ENCODE results near the gene GARNL3. TPM values are rescaled to one million over a fixed set of nuclear protein-coding genes. Genes with fewer than 3 reads are reported as not detected.

Gene GARNL3
- total and polyA plus RNA-seq, 2 experiments from 2014 or later, result 24.8 to 34.2 TPM

DNA sequence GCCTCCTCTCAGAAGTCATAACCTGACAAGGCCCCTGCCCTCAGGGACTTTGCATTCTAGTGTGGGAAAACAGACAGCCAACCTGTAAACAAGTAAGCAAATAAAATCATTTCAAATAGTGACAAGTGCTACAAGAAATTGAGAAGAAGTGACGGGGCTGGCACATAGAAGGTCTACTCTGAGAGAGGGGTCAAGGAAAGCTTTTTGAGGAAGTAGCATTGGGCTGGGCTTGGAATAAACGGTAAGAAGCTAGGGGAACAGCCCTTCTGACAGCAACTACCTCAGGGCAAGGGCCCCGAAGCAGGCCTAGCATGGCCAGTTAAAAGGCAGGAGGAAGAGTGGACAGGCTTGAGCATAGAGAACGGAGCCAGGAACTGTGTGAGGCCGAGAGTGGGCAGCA is 127.6 kb downstream of the GARNL3 start:
- TF ChIP-seq, protein P1, sequence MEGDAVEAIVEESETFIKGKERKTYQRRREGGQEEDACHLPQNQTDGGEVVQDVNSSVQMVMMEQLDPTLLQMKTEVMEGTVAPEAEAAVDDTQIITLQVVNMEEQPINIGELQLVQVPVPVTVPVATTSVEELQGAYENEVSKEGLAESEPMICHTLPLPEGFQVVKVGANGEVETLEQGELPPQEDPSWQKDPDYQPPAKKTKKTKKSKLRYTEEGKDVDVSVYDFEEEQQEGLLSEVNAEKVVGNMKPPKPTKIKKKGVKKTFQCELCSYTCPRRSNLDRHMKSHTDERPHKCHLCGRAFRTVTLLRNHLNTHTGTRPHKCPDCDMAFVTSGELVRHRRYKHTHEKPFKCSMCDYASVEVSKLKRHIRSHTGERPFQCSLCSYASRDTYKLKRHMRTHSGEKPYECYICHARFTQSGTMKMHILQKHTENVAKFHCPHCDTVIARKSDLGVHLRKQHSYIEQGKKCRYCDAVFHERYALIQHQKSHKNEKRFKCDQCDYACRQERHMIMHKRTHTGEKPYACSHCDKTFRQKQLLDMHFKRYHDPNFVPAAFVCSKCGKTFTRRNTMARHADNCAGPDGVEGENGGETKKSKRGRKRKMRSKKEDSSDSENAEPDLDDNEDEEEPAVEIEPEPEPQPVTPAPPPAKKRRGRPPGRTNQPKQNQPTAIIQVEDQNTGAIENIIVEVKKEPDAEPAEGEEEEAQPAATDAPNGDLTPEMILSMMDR (IDR thresholded peaks at IDR 0.05; ENCODE audit: low read depth, low read length), result no peak
- H3K27ac ChIP-seq, result no peak overlapping the region
- H3K9me3 ChIP-seq (ENCODE audit: low read depth), result no peaks in the 10 kb centered on the region
- DNase-seq (ENCODE audit: low read depth in 1 of 2, low spot score in 1 of 2), result no peak
- H3K36me3 ChIP-seq, result no peaks in the 10 kb centered on the region
- no peak overlapping the region for H3K4me3 ChIP-seq
- no peaks in the 10 kb centered on the region for H3K27me3 ChIP-seq
- no peaks in the 10 kb centered on the region for H3K4me1 ChIP-seq (ENCODE audit: low read depth)

DNA sequence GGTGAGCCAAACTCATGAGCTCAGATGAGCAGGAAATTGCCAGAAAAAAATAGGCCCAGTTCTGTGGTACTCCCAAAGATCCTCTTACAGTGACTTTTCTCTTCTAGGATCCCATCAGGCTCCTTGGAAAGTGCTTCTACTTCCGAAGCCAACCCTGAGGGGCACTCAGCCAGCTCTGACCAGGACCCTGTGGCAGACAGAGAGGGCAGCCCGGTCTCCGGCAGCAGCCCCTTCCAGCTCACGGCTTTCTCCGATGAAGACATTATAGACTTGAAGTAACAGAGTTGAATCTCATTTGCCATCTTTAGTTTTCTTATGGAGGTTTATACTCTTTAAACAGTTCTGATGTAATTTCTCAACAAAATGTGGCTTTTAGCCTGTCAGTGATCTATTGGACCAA is 128.4 kb downstream of the GARNL3 start:
- Histone ChIP-seq H3K36me3 (no peaks in the 10 kb centered on the region), H3K27ac (no peak overlapping the region), H3K27me3 (no peaks in the 10 kb centered on the region), H3K4me3 (no peak overlapping the region), H3K9me3 (ENCODE audit: low read depth) (no peaks in the 10 kb centered on the region), H3K4me1 (ENCODE audit: low read depth) (no peaks in the 10 kb centered on the region)
- TF ChIP-seq, protein P1 (IDR thresholded peaks at IDR 0.05; ENCODE audit: low read depth, low read length), result no peak
- DNase-seq (ENCODE audit: low read depth in 1 of 2, low spot score in 1 of 2), result no peak

DNA sequence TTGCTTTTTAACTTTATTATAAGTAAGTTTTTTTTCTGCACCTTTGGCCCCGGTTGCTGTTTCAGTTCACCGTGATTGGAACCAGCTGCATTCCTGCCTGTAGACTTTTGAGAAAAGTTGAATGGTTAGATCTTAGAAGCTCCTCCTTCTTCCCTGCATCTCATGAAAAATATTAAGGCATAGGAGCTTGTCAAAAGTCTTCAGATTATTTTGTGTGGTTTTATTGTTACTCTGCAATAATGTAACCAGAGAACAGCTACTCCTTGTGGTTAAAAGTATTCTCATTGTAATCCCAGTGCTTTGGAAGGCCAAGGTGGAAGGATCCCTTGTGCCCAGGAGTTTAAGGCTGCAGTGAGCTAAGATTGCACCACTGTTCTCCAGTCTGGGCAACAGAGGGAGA is 129.1 kb downstream of the GARNL3 start:
- H3K27ac ChIP-seq, result no peak overlapping the region
- H3K36me3 ChIP-seq, result no peaks in the 10 kb centered on the region
- H3K4me3 ChIP-seq, result no peak overlapping the region
- DNase-seq (ENCODE audit: low read depth in 1 of 2, low spot score in 1 of 2), result peak in 1 of 2 donors; percentile 54
- no peaks in the 10 kb centered on the region for H3K27me3 ChIP-seq
- TF ChIP-seq, protein P1 (IDR thresholded peaks at IDR 0.05; ENCODE audit: low read depth, low read length), result peak; percentile 42
- H3K9me3 ChIP-seq (ENCODE audit: low read depth), result no peaks in the 10 kb centered on the region
- no peaks in the 10 kb centered on the region for H3K4me1 ChIP-seq (ENCODE audit: low read depth)

DNA sequence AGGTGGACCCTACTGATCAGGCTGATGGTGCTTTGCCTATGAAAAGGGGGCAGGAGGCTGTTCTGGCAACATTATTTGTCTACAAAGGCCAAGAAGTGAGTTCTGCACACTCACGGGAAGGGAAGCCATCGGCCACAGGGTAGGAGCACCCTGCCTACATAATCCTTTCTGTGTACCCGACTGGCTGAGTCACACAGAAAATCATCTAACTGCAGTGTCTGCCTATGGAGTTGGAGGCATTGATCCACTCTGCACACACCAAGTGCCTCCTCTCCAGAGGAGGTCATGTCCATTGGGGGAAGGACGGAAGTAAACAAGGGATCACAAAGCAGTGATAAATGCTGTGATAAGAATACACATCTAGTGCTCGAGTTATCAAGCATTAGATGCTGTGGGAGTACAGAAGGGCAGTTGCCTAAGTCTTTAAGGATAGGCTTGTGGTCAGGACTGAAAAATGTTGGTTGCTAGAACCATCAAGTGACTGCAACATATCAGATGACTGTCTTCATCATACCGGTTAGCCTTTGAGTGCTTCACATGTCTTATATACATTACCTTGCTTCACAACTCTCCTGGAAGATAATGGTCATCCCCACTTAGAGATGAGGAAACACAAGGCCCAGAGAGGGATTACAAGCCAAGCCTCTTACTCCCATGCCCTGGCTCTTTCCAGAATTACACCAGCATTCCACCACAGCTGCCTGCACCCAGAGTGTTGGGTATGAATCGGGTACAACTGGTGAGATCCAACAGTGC is 131.1 kb downstream of the GARNL3 start:
- H3K4me1 ChIP-seq (ENCODE audit: low read depth), result no peaks in the 10 kb centered on the region
- H3K36me3 ChIP-seq, result no peaks in the 10 kb centered on the region
- DNase-seq (ENCODE audit: low read depth in 1 of 2, low spot score in 1 of 2), result no peak
- no peaks in the 10 kb centered on the region for H3K9me3 ChIP-seq (ENCODE audit: low read depth)
- no peaks in the 10 kb centered on the region for H3K27me3 ChIP-seq
- H3K27ac ChIP-seq, result no peak overlapping the region
- TF ChIP-seq, protein P1 (IDR thresholded peaks at IDR 0.05; ENCODE audit: low read depth, low read length), result no peak
- H3K4me3 ChIP-seq, result peak overlapping the region; percentile 37

DNA sequence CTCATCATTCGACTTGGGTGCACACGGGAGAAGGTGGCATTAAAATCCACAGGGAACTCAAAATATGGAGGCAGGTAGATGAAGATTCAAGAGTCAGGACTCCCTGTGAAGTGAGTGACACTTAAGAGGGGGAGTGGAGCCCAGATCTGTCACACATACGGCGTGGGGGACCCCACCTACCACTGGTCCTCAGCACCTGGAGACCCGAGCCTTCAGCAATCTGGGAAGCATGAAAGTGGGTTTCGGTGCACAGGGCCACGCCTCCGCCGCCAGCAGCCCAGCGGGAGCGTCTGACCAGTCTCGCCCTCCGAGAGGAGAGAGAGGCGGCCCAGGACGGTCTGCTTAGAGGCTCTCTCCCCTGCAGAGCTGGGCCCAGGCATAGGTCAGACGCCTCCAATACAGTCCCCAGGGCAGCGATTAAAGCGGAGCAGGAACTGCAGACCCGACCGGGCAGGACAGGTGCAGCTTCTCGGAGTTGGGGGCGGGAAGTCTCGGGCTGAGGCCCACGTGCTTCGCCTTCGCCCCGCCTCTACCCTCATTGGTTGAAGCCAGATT is 131.8 kb downstream of the GARNL3 start:
- no peaks in the 10 kb centered on the region for H3K4me1 ChIP-seq (ENCODE audit: low read depth)
- peak overlapping the region; percentile 37 for H3K4me3 ChIP-seq
- no peak overlapping the region for H3K27ac ChIP-seq
- DNase-seq (ENCODE audit: low read depth in 1 of 2, low spot score in 1 of 2), result no peak
- TF ChIP-seq, protein P1 (IDR thresholded peaks at IDR 0.05; ENCODE audit: low read depth, low read length), result no peak
- H3K27me3 ChIP-seq, result no peaks in the 10 kb centered on the region
- H3K9me3 ChIP-seq (ENCODE audit: low read depth), result no peaks in the 10 kb centered on the region
- no peaks in the 10 kb centered on the region for H3K36me3 ChIP-seq

Measured in cardiac muscle cell (in vitro differentiated cells and primary cell).